ENCODE measurements around the gene DCAF7.

The DCAF7 gene

DNA sequence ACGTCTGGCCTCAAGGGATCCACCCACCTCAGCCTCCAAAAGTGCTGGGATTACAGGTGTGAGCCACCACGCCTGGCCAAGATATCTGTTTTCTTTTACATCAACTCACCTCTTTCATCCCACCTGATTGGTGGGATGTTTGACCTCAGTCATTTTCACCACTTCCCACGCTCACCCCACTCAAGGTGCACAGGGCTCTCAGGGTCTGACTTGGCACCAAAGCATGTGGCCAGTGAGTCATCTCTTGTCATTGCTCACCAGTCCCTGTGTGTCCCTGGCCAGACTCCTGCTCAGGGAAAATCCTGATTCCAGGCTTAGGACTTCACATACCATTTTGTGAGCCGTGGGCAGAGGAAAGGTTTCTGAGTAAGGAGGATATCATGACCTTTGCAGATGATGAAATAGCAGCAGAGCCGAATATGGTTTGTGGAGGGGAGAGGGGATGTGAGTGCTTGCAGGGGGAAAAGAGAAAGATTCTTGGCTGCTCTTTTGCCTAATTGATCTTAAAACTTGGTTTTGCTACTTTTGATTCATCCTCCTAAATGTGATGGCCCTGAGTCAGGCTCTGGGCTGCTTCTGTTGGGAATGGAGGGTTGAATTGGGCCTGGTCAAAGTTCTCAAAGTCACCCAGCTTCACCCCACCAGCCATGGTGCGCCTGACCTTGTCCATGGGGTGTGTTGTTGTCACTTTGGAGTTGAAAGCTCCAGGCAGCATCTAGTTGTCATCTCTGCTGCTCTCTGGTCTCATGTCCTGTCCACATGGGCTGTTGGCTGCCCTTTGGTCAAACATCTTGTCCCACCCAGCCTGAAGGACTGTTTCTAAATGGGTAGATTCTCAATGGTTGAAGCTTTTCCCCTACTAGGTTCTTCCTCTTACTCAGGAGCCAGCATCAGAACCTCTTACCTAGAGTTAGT, 33.1 kb upstream of the DCAF7 start:
- DNase-seq (ENCODE audit: low read depth in 2 of 2), result peak; percentile 14 to 54
- no peak overlapping the region for H3K4me3 ChIP-seq (replicated peaks in 1 of 2; ENCODE audit: low read depth in 2 of 2, low read length in 2 of 2)
- TF ChIP-seq, protein P1, sequence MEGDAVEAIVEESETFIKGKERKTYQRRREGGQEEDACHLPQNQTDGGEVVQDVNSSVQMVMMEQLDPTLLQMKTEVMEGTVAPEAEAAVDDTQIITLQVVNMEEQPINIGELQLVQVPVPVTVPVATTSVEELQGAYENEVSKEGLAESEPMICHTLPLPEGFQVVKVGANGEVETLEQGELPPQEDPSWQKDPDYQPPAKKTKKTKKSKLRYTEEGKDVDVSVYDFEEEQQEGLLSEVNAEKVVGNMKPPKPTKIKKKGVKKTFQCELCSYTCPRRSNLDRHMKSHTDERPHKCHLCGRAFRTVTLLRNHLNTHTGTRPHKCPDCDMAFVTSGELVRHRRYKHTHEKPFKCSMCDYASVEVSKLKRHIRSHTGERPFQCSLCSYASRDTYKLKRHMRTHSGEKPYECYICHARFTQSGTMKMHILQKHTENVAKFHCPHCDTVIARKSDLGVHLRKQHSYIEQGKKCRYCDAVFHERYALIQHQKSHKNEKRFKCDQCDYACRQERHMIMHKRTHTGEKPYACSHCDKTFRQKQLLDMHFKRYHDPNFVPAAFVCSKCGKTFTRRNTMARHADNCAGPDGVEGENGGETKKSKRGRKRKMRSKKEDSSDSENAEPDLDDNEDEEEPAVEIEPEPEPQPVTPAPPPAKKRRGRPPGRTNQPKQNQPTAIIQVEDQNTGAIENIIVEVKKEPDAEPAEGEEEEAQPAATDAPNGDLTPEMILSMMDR (IDR thresholded peaks at IDR 0.05; ENCODE audit: low read depth, low read length), result no peak

DNA sequence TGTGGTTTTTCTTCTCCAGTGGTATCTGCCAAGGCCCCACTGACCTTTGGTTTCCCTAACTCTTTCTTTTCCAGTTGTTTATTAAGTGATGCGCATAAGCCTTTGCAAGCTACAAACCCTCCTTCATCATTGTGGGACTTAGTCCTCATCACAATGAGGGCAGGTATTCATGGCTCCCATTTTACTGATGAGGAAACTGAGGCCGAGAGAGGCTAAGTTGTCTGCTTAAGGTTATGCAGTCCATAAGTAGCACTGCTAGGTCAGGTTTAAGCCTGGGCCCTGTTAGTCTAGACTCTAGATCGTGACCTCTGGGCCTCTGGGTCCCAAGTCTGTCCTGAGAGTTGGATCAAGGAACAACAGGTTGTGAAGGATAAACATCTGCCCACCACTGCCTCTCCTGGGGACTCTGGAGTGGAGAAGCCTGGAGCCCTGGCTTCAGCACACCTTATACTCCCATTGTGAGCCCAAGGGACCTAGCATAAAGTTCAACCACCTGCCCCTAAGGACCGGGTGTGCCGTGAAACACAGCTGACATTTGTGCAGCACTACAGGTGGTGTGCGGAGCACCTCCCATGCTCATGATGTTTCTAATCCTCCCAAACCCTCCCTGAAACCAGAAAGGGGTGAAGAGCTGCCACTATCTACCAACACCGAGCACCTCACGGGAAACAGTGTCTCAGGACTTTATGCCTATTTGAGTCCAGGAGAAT, 32.3 kb upstream of the DCAF7 start:
- H3K4me3 ChIP-seq (replicated peaks in 1 of 2; ENCODE audit: low read depth in 2 of 2, low read length in 2 of 2), result no peak overlapping the region
- no peak for DNase-seq (ENCODE audit: low read depth in 2 of 2)
- TF ChIP-seq, protein P1 (IDR thresholded peaks at IDR 0.05; ENCODE audit: low read depth, low read length), result no peak

GRCh38 chr17:63519116-63519881, 31.0 kb upstream of the DCAF7 start:
- no peak for DNase-seq (ENCODE audit: low read depth in 2 of 2)
- H3K4me3 ChIP-seq (replicated peaks in 1 of 2; ENCODE audit: low read depth in 2 of 2, low read length in 2 of 2), result no peak overlapping the region
- TF ChIP-seq, protein P1 (IDR thresholded peaks at IDR 0.05; ENCODE audit: low read depth, low read length), result no peak

GRCh38 chr17:63519972-63520882, 30.1 kb upstream of the DCAF7 start:
- TF ChIP-seq, protein P1 (IDR thresholded peaks at IDR 0.05; ENCODE audit: low read depth, low read length), result no peak
- no peak overlapping the region for H3K4me3 ChIP-seq (replicated peaks in 1 of 2; ENCODE audit: low read depth in 2 of 2, low read length in 2 of 2)
- DNase-seq (ENCODE audit: low read depth in 2 of 2), result no peak

- H3K4me3 ChIP-seq (replicated peaks in 1 of 2; ENCODE audit: low read depth in 2 of 2, low read length in 2 of 2), result peak within 1 kb of the TSS in 1 of 2 donors; percentile 29
- TF ChIP-seq, protein P1 (IDR thresholded peaks at IDR 0.05; ENCODE audit: low read depth, low read length), result no peak
- no peak for DNase-seq (ENCODE audit: low read depth in 2 of 2)
These were observed 26.9 kb upstream of the DCAF7 start, which contains the start of gene KCNH6 for GRCh38 chr17:63523253-63523855. KCNH6 (plus strand) TSS chr17:63523358; CDS start chr17:63523414, 56 bp downstream.
